ENCODE data around the gene INSM2.

The INSM2 gene

GRCh38 chr14:35531960-35532747 lies 1.8 kb upstream of the INSM2 start:
- TF ChIP-seq, protein P1, sequence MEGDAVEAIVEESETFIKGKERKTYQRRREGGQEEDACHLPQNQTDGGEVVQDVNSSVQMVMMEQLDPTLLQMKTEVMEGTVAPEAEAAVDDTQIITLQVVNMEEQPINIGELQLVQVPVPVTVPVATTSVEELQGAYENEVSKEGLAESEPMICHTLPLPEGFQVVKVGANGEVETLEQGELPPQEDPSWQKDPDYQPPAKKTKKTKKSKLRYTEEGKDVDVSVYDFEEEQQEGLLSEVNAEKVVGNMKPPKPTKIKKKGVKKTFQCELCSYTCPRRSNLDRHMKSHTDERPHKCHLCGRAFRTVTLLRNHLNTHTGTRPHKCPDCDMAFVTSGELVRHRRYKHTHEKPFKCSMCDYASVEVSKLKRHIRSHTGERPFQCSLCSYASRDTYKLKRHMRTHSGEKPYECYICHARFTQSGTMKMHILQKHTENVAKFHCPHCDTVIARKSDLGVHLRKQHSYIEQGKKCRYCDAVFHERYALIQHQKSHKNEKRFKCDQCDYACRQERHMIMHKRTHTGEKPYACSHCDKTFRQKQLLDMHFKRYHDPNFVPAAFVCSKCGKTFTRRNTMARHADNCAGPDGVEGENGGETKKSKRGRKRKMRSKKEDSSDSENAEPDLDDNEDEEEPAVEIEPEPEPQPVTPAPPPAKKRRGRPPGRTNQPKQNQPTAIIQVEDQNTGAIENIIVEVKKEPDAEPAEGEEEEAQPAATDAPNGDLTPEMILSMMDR (IDR thresholded peaks at IDR 0.05; ENCODE audit: extremely low read depth, missing control alignments) = no peak
- no peak for DNase-seq (ENCODE audit: low spot score)

GRCh38 chr14:35532783-35533356 lies 1.1 kb upstream of the INSM2 start:
- TF ChIP-seq, protein P1 (IDR thresholded peaks at IDR 0.05; ENCODE audit: extremely low read depth, missing control alignments) = no peak
- DNase-seq (ENCODE audit: low spot score) = peak; percentile 6

GRCh38 chr14:35534208-35534872 lies 376 bp downstream of the INSM2 start:
- peak; percentile 29 for DNase-seq (ENCODE audit: low spot score)
- TF ChIP-seq, protein P1 (IDR thresholded peaks at IDR 0.05; ENCODE audit: extremely low read depth, missing control alignments) = peak; percentile 3

DNA sequence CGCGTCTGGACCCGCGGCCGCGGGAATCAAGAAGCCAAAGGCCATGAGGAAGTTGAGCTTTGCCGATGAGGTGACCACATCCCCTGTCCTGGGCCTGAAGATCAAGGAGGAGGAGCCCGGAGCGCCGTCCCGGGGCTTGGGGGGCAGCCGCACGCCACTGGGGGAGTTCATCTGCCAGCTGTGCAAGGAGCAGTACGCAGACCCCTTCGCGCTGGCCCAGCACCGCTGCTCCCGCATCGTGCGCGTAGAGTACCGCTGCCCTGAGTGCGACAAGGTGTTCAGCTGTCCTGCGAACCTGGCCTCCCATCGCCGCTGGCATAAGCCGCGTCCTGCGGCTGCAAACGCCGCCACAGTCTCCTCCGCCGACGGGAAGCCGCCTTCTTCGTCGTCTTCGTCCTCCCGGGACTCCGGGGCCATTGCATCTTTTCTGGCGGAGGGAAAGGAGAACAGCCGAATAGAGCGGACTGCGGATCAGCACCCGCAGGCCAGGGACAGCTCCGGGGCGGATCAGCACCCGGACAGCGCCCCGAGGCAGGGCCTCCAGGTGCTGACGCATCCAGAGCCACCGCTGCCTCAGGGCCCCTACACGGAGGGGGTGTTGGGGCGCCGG lies 1.0 kb downstream of the INSM2 start:
- peak; percentile 87 for DNase-seq (ENCODE audit: low spot score)
- TF ChIP-seq, protein P1 (IDR thresholded peaks at IDR 0.05; ENCODE audit: extremely low read depth, missing control alignments) = no peak

GRCh38 chr14:35535483-35536112 lies 1.6 kb downstream of the INSM2 start:
- DNase-seq (ENCODE audit: low spot score) = no peak
- TF ChIP-seq, protein P1 (IDR thresholded peaks at IDR 0.05; ENCODE audit: extremely low read depth, missing control alignments) = no peak

GRCh38 chr14:35539969-35540368 lies 6.0 kb downstream of the INSM2 start:
- TF ChIP-seq, protein P1 (IDR thresholded peaks at IDR 0.05; ENCODE audit: extremely low read depth, missing control alignments) = no peak
- DNase-seq (ENCODE audit: low spot score) = peak; percentile 6

Data from GM20000 (cell line).